Astrocyte of the cerebellum (primary cell): Measurements from ENCODE around the gene NECTIN4.
A peak's percentile ranks its signal among the peaks of the same experiment; 100 is the strongest.

Experiments
- DNase-seq: peaks from one replicate; pipeline ENCODE4 v3.0.0-alpha.2; 2011; ENCODE audit warnings: low read depth
- H3K4me3 ChIP-seq: 2 replicates; pipeline ENCODE4 v1.5.1; 2011; ENCODE audit warnings: mild to moderate bottlenecking, low read depth, low read length, moderate library complexity
- CTCF ChIP-seq: IDR thresholded peaks from 2 replicates; pipeline ENCODE4 v1.5.1; 2012; ENCODE audit warnings: low read length, low read depth, moderate library complexity, mild to moderate bottlenecking; ENCODE audit errors: missing control alignments
- in situ Hi-C: cut with HindIII; loops from 2 replicates; pipeline ENCODE4 v1.10.0; 2017; ENCODE audit warnings: low sequenced_read_pairs

Gene NECTIN4

GRCh38 chr1:161089251-161089924, at the start of gene NECTIN4:
Gene NECTIN4, minus strand, starts transcription at chr1:161089558. Its CDS starts 262 bp downstream, at chr1:161089296.
- DNase-seq: no peak
- in situ Hi-C loops: no loop called here
- TF ChIP-seq CTCF: no peak
- H3K4me3 ChIP-seq: no peak within 1 kb of the TSS

GRCh38 chr1:161138431-161138830, 49.1 kb upstream of the NECTIN4 start:
- in situ Hi-C loops: no loop called here
- no peak for TF ChIP-seq CTCF
- no peak for DNase-seq
- no peak overlapping the region for H3K4me3 ChIP-seq

- in situ Hi-C loops: no loop called here
- DNase-seq: no peak
- H3K4me3 ChIP-seq: no peak overlapping the region
- no peak for TF ChIP-seq CTCF
These were observed 48.5 kb upstream of the NECTIN4 start for GRCh38 chr1:161137881-161138280.

GRCh38 chr1:161133220-161133740, 43.9 kb upstream of the NECTIN4 start:
- TF ChIP-seq CTCF: no peak
- peak overlapping the region; percentile 93 for H3K4me3 ChIP-seq
- DNase-seq: no peak
- in situ Hi-C loops: no loop called here

- peak within 1 kb of the TSS; percentile 93 for H3K4me3 ChIP-seq
- no peak for TF ChIP-seq CTCF
- in situ Hi-C loops: no loop called here
- DNase-seq: peak; percentile 93
These were observed 43.3 kb upstream of the NECTIN4 start, which contains the start of gene DEDD for GRCh38 chr1:161132410-161133219. Gene DEDD, minus strand, starts transcription at chr1:161132667. Its CDS starts 8,205 bp downstream, at chr1:161124462.

- no peak for DNase-seq
- peak overlapping the region; percentile 93 for H3K4me3 ChIP-seq
- in situ Hi-C loops: no loop called here
- TF ChIP-seq CTCF: no peak
These were observed 42.4 kb upstream of the NECTIN4 start for GRCh38 chr1:161131523-161132409.
